GM21529 (cell line): ENCODE data around the gene SMYD5.

Experiments
- ATAC-seq: cut with Tn5 transposase; IDR thresholded peaks from one replicate; pipeline ENCODE4 v1.9.1; 2021; ENCODE audit not compliant: unreplicated experiment

SMYD5 gene

DNA sequence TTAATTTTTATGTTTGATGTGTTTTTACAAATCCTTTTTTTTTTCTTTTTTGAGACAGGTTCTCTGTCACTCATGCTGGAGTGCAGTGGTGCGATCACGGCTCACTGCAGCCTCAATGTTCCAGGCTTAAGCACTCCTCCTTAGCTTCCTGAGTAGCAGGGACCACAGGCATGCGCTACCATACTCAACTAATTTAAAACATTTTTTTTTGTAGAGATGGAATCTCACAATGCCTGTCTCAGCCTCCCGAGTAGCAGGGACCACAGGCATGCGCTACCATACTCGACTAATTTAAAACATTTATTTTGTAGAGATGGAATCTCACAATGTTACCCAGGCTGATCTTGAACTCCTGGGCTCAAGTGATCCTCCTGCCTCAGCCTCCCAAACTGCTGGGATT, 8.4 kb upstream of the SMYD5 start:
- no peak for ATAC-seq

DNA sequence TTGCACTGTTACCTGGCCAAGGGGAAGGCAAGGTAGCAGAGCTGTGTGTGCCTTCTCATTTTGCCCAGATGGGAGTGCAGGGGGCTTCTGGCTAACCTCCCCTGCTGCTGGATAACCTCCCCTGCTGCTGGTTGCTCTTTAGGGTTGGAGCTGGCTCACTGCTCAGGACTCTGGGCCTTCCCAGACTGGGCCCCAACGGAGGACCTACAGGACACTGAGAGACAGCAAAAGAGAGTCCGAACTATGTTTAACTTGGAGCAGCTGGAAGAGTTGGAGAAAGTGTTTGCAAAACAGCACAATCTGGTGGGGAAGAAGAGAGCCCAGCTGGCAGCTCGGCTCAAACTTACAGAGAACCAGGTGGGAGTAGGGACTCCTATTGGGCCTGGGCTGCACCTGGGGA, 5.8 kb upstream of the SMYD5 start:
- no peak for ATAC-seq

DNA sequence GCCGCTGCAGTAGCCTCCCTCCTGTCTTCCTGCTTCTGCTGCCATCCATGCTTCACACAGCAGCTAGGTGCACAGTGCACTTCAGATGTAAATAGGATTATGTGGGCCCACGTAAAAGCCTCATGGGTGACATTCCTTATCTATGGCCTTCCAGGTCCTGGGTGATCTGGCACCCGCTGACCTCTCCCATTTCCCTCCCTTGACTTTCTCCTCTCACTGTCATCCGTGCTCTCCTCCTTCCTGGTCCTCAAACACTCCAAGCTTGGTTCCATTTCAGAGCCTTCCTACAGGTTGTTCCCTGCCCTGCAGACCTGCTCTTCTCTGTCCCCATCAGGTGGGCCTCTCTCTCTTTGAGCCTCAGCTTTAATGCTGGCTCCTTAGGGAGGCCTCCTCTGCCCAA, 4.0 kb upstream of the SMYD5 start:
- no peak for ATAC-seq

DNA sequence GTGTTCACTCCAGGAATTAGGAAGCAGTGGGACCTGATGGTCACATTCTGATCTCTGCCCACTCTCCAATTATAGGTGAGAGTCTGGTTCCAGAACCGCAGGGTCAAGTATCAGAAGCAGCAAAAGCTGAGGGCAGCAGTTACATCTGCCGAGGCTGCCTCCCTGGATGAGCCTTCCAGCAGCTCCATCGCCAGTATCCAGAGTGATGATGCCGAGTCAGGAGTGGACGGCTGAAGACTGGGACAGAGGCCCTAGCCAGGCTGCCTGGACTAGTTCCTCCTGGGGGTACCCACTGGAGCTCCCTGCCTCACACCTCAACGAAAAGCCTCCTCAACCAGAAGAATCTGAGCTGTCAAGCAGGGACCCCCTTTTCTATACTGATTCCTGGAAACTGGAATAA, 3.3 kb upstream of the SMYD5 start:
- ATAC-seq = no peak

DNA sequence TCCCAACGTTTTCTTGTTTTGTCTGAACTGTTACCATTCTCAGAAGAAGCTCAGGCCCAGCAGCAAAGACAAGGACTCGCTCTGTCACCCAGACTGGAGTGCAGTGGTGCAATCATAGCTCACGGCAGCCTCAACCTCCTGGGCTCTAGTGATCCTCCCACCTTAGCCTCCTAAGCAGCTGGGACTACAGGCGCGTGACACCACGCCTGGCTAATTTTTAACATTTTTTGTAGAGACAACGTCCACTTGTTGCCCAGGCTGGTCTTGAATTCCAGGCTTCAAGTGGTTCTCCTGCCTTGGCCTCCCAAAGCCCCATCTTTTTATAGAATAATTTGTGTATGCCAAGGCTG, 2.0 kb upstream of the SMYD5 start:
- no peak for ATAC-seq

DNA sequence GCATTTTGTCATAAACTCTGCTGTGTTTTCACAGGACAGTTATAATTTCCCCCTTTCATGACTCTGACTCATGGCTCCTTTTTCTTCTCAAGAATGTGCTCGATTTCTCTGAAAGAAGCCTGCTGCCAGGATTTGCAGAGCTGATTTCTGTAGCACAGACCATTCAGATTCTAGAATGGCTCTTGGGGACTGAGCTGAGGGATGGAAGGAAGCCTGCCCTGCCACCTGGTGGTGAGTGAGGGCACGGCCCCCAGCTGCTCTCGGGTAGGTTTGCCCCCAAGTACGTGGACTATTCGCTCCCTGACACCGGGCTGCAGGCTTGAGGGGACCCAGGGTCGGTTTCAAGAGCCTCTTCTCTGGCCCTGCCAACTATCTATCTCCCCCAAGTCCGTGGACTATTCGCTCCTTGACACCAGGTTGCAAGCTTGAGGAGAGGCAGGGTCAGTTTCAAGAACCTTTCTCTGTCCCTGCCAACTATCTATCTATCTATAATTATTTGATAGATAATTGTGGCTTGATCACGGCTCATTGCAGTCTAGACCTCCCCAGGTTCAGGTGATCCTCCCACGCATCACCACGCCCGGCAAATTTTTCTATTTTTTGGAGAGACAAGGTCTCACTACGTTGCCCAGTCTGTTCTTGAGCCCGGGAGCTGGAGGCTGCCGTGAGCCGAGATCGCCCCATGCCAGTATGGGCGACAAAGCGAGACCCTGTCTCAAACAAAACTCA, 1.4 kb upstream of the SMYD5 start:
- ATAC-seq = peak; percentile 72

DNA sequence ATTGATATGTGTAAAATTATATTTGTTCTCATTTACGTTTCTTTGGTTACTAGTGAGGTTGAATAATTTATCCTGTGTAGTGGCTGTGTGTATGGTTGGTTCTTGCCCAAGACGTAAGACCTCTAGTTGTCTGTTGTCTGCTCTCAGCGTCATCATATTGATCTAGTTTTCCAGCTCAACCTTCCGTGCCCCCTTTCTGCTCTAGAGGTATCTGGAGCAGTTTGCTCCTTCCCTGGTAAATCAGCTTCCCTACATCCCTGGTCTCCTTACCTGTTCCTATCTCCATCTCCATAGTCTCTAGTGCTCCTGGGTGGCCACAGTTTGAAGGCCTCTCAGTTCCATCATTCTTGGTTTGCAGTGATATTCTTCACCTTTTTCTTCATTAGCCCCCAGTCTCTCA, 1.2 kb downstream of the SMYD5 start:
- no peak for ATAC-seq

DNA sequence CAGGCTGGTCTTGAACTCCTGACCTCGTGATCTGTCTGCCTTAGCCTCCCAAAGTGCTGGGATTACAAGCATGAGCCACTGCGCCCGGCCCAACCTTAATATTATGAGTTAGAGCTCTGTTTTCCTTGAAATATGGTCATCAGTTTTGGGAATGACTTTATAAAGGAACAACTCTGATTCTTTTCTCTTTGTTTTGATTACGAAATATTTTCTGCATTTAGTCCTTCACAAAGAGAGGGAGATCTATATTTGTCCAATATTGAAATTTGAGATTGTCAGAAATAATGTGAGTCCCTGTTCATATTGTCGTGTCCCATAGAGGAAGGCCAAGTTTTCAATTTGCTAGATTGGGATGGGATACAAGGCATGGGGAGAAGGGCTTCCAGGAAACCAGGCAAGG, 3.1 kb downstream of the SMYD5 start:
- ATAC-seq = no peak

DNA sequence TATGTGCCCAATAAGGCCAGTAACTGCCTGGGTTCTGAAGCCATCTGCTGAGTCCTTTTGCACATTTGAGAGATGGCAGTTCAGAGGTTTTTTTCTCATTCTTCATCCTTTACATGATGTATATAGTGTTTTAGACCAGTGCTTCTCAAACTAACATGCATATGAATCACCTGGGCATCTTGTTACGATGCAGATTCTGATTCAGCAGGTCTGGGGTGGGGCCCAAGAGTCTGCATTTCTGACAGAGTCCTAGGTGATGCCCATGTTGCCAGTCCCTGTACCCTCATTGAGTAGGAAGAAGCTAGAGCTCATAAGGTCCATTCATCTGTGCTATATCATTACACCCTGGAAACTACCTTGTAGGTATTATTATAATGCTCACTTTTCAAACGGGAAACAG, 3.8 kb downstream of the SMYD5 start:
- no peak for ATAC-seq

DNA sequence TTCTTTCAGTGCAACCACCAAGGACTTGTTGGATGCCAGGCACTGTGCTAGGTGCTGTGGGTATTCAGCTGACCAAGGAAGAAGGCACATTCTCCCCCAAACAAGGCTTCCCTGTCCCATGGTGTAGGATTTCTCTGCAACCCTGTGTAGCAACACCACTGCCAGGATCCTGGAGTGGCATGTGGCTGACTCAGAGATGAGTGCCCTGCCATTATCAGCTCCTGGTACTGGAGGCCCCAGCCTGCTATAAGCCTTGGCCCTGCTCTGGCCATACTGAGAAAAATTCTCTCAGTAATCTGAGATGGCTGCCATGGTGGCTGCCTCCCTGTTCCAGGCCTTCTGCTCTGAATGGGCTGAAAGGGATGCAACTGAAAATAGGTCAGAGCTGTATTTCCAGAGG, 4.3 kb downstream of the SMYD5 start:
- ATAC-seq = no peak

DNA sequence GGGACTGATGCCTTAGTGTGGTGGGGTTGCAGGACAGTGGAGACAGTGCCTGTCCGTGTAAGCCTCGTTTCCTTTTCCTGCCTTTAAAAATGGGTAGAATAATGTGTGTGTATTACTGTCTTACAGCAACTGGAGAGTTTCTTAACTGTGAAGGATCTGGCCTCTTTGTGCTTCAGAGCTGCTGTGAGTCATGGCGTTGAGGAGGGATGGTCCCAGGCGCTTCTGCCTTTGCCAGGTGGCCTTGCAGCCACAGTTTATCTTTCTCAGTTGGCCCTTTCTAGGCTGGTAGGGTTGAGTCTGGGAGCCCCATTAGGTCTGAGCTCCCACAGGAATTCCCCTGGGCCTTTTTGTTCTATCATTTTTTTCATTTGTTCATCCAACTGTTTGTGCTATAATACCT, 9.8 kb downstream of the SMYD5 start:
- no peak for ATAC-seq

DNA sequence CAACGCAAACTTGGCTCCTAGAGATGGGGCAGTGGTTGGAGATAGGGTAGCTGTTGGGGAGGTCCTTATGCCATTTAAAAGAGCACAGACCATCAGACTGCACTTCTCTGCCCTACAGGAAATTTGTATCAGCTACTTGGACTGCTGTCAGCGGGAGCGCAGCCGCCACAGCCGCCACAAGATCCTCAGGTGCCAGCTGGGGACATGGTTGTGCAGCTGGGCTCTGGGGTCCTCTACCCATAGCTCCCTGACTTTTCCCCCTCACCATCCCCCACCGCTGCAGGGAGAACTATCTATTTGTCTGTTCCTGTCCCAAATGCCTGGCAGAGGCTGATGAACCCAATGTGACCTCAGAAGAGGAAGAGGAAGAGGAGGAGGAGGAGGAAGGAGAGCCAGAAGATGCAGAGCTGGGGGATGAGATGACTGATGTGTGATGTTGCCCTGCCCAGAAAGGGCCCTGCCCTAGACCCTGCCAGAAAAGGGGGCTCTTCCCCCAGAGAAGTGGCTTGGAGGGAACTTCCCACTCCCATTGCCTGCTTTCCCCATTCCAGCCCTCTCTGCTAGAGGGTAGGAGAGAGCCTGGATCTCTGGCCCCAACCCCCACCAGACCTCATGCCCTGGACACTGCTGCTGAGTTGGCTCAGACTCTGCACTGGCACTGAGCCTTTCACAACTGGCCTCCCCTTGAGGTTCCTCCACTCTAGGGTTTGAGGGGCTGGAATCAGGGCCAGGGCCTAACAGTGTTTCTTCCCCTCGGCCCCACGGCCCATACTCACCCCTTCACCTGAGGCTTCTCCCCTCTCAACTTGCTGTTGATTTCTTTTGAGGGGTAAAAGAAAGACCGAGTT, 11.7 kb downstream of the SMYD5 start:
- no peak for ATAC-seq

DNA sequence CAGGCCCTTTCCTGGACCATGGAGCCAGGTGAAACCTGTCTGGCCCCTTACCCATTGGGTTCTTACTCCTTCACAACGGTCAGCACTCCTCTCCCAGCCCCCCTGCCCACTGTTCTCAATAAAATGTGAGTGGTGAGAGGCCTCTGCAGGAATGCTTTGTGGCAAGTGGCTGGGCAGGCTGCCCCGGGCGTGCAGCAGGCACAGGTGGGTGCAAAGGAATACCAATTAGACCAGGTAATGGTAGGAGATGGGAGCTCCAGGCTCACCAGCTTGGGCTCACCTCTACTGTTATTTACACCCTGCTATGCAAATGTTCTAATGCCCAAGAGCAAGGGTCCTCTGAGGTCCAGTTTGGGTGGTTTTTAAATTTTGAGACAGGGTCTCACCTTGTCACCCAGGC, 13.0 kb downstream of the SMYD5 start:
- no peak for ATAC-seq

DNA sequence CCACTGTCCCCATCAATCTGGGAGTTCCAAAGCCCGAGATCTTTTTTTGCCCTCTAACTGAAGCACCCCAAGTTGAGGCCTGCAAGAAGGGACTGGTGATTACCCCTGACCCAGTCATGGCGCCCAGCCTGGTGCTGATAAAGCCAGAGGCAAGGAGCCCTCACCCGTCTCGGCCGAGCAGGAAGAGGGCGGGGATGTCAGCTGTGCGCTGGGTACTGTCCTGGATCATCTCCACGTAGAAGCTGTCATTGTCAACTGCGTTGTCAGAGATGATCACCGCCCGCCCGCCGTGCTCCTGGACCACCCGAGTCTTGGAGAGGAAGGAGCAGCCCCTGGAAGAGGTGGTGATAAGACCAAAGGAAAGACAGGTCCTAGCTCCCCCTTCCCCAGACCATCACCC, 14.6 kb downstream of the SMYD5 start:
- no peak for ATAC-seq

DNA sequence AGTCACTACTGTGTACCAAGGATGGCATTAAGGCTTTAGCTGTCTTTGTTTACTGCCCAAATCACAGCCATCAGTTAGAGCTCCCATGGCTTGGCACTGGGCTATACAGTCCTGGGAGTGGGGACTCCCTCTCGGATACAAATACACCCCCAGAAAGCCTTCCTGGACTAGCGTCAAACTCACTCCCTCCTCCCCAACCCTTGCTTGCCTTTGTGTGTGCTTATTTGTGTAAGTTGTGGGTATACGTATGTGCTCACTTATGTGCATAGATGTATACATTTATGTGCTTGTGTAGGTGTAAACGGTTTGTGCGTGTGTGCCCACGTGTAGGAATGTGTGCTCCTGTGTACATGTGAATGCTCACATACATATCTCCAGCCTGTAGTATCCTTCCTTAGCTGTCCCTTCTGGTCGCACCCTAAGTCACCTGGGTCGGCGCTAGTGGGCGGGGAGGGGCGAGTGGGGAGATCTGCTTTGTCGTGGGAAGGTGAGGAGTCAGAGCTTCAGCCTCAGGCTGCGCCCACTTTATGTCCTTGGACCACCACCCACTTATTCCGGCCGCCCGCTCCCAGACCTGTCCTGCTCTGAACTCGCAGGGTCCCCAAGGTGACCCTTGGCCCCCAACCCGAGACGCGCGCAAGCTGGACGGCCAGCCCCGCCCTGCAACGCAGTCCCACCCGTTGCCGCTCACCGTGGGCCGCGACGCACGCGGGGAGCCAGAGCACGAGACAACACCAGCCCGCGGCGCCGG, 18.5 kb downstream of the SMYD5 start:
- peak; percentile 8 for ATAC-seq

DNA sequence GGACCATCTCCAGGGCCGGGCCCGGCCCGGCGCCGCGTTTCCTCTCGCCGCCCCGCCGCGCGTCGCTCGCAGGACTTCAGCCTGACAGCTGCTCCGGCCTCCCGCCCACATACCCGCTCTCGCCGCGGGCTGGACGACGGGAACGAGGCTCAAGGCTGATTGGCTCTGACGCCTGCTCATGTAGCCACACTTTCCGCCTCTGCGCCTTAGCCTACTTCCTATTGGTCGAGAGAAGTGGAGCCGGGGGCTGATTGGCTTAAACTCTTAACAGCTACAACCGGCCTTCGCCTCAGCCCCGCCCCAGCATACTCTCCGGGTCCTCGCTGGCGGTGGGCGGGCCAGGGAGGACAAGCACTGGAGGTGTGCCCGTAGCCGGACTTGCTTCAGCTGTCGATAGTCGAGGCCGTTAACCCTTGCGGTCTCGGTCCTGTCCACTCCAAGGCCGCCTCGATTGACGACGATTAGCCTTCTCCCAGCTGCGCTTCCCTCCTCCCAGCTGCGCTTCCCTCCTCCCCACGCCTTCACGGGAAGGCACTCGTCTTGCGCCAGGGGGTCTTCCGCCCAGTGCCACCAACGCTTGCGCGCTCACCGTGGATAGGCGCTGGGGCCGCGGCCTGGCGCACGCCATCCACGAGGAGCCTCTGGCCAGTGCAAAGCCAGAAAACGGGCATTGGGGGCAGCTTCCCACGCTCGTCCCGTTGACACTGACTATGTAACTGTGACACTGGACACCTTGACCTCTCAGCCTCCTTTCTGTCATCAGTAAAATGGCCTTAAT, 19.3 kb downstream of the SMYD5 start, which contains the start of gene PRADC1:
Gene PRADC1 (minus strand): TSS at position 86 of the 778 bp plus-strand sequence. CDS start 79 bp downstream, at position 7.
- ATAC-seq = peak; percentile 91

DNA sequence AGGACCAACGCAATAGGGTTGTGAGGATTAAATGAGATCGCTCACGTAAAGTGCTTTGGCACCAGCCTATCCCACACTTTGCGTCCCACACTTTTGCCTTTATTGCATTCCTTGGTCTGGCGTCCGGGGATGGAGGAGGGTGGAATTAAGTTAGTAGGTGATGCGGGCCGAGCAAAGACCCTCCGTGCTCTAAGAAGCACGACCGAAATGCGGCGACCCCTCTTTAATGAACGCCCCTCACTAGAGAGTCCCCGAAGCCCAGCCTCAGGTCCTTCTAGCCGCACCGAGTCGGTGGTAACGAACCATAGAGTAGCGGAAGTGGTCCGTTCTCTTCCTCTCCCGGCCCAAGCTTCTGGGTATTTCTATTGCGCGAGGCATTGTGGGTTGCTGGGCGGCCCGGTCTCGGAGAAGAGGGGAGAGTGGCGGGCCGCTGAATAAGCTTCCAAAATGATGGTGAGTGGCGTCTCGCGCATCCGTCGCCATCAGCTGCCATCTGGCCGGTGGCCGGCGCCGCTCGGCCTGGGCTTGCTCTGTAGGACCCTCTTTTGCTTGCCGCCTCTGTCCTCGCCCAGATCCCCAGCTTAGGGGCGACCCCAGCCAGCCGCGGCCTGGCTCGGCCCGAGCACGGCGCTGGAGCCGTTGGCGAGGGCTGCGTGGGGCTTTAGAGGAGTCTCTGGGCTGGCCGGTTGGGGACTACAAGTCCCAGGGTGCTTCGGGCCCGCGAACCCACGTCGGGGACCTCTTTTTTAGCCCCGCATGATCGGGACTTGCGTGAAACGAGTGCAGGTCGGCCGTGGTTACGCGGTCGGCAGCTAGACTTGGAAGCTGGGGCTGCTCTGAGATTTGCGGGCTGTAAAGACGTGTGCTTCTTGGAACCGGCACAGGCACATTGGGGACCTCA, 20.1 kb downstream of the SMYD5 start, which contains the start of gene CCT7:
Gene CCT7 (plus strand): TSS at position 377 of the 901 bp plus-strand sequence. CDS start 71 bp downstream, at position 448.
- peak; percentile 64 for ATAC-seq

DNA sequence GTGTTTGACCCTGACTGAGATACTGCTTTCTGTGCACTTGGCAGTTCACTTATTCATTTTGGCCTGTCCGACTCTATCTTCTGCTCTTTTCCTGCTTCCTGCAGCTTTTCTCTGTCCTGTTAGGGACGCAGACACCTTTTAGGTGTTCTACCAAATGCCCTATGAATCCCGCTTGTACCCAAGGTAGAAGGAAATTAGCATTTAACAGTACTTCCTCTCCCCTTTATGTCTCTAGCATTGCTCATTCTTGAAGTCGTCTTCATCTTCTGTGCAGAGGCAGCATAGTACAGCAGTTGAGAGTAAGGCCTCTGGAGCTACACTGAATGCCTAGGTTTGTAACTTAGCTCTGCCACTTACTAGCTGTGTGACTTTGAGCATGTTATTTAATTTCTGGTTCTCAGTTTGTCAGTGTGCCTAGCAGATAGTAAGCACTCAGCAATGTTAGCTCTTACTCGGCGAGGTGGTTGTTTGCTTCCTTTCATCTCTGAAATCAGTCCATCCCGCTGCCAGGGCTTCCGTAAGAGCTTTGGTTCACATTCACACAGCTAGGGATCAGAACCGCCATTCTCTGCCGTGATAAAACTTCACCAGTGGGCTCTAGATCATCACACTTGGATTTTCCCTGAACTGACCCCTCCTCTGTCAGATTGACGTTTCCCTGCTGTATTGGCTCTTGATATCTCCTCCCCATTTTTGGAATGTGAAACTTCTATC, 21.4 kb downstream of the SMYD5 start:
- no peak for ATAC-seq

DNA sequence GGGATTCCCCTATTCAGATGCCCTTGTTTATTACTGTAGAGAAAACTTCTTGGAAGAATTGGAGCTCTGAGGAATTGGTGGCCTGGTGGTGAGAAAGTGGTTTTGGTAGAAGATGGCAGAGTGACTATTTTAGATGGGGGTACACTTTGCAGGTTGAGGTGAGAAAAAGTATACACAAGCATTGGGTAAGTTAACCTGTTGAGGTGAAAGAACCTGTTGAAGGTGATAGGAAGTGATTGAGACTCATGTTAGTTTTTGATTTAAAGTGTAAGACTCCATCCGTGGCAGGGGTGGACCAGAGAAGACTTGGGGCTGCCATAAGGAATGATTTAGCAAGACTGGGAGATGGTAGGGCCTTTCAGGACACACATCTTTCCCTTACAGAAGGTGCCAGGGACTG, 23.1 kb downstream of the SMYD5 start:
- no peak for ATAC-seq
